ENCODE results near the gene MAP3K20. TPM values are rescaled to one million over a fixed set of nuclear protein-coding genes. Genes with fewer than 3 reads are reported as not detected.

MAP3K20 gene
- total RNA-seq, 4 donors from 2014 or later = 24.7 to 40.2 (median 33.8) TPM

DNA sequence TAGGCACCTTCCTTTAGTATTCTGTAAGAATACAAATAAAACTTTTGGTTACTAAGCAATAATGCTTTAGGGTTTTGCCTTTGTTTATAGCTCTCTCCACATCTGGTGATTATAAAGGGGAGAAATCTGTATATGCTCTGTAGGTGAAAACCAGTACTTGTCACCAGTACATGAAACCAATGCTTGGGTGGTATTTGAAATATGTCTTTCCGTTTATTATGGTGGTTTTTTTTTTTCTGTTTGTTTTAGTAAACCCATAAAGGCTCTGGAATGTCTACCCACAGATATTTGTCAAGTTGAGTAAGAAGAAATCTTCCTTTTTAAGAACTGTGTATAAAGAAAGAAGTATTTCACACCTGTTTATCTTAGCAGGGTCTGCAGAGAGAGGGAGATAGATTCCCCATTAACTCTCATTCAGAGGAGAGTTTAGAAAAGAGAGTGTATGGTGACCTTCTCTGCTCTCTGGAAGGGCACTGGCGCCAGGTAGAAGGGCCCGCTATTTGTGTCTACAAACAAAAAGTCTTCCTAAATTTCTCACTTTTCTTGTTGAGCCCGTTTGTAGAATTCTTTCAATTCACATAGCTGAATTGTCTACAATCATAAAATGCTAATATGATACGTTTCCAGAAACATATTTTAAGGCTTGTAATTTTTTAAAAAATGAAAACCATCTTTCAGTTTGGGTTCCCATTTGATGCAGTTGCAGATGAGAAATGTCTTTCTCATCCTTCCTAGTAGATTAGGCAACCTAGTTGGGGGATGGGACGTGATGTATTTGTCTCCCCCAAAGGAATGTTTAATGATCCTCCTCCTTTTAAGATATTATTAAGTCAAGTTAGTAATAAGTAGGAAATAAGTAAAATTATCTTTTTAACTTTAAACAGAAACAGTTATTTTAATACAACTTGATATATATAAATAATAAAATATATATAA is 33.9 kb downstream of the MAP3K20 start:
- WGBS, 2 donors (ENCODE audit: low coverage in 1 of 2) = 59 to 60% methylated on average over 6 of the region's 6 CpGs
- H3K4me3 ChIP-seq = no peak overlapping the region
- no peaks in the 10 kb centered on the region for H3K27me3 ChIP-seq
- DNase-seq = no peak
- H3K9me3 ChIP-seq = no peaks in the 10 kb centered on the region
- intact Hi-C loops (cut with DNase I; ENCODE audit: low total_unique reads) = no loop called here
- H3K36me3 ChIP-seq = no peaks in the 10 kb centered on the region
- TF ChIP-seq POLR2AphosphoS5 (IDR thresholded peaks at IDR 0.05) = peak in 1 of 3 donors; percentile 18
- TF ChIP-seq, protein P1, sequence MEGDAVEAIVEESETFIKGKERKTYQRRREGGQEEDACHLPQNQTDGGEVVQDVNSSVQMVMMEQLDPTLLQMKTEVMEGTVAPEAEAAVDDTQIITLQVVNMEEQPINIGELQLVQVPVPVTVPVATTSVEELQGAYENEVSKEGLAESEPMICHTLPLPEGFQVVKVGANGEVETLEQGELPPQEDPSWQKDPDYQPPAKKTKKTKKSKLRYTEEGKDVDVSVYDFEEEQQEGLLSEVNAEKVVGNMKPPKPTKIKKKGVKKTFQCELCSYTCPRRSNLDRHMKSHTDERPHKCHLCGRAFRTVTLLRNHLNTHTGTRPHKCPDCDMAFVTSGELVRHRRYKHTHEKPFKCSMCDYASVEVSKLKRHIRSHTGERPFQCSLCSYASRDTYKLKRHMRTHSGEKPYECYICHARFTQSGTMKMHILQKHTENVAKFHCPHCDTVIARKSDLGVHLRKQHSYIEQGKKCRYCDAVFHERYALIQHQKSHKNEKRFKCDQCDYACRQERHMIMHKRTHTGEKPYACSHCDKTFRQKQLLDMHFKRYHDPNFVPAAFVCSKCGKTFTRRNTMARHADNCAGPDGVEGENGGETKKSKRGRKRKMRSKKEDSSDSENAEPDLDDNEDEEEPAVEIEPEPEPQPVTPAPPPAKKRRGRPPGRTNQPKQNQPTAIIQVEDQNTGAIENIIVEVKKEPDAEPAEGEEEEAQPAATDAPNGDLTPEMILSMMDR (IDR thresholded peaks at IDR 0.05) = no peak
- no peak for TF ChIP-seq EP300 (IDR thresholded peaks at IDR 0.05; ENCODE audit: low read depth)
- H3K4me1 ChIP-seq = peaks cover 0 to 14% (median 9%) of the 10 kb centered on the region in 4 donors
- peak overlapping the region; percentile 34 to 72 (median 56) for H3K27ac ChIP-seq
- in situ Hi-C loops (cut with MboI; ENCODE audit: low pct_ligation_motif_present in 1 of 4, low pct_unique_long_range_greater_than_20kb in 1 of 4, low sequenced_read_pairs in 3 of 4) = no loop called here

DNA sequence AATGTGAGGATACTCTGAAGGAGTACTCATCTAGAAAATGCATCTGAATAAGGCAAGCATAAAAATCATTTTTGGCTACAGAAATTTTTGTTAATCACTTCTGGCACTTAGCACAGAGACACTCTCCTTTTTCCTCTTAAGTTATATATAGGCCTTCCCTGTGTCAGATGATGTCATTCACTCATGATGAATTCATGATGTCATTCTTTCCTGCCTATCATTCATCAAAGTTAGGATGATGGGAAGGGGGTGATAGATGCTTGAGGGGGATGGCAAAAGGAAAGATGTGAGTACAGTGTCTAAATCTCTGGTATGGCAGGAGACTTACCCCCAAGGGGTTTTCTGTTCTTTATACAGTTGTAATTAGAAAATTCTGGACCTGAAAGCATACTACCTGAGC is 42.0 kb downstream of the MAP3K20 start:
- no peak overlapping the region for H3K27ac ChIP-seq
- peaks cover 0 to 15% (median 6%) of the 10 kb centered on the region in 4 donors for H3K4me1 ChIP-seq
- H3K27me3 ChIP-seq = no peaks in the 10 kb centered on the region
- TF ChIP-seq EP300 (IDR thresholded peaks at IDR 0.05; ENCODE audit: low read depth) (no peak), POLR2AphosphoS5 (IDR thresholded peaks at IDR 0.05) (no peak), POLR2A (IDR thresholded peaks at IDR 0.05) (no peak)
- TF ChIP-seq, protein P1 (IDR thresholded peaks at IDR 0.05) = no peak
- H3K36me3 ChIP-seq = no peaks in the 10 kb centered on the region
- no peak overlapping the region for H3K4me3 ChIP-seq
- no peaks in the 10 kb centered on the region for H3K9me3 ChIP-seq
- in situ Hi-C loops (cut with MboI; ENCODE audit: low pct_ligation_motif_present in 1 of 4, low pct_unique_long_range_greater_than_20kb in 1 of 4, low sequenced_read_pairs in 3 of 4) (no loop called here), intact Hi-C loops (cut with DNase I; ENCODE audit: low total_unique reads) (no loop called here)
- DNase-seq = no peak

- Histone ChIP-seq H3K9me3 (no peaks in the 10 kb centered on the region), H3K4me1 (peaks cover 0 to 16% (median 6%) of the 10 kb centered on the region in 4 donors), H3K4me3 (no peak overlapping the region), H3K27me3 (no peaks in the 10 kb centered on the region), H3K27ac (peak overlapping the region in 1 of 4 donors; percentile 65), H3K36me3 (no peaks in the 10 kb centered on the region)
- in situ Hi-C loops (cut with MboI; ENCODE audit: low pct_ligation_motif_present in 1 of 4, low pct_unique_long_range_greater_than_20kb in 1 of 4, low sequenced_read_pairs in 3 of 4) = no loop called here
- no peak for TF ChIP-seq POLR2A (IDR thresholded peaks at IDR 0.05)
- TF ChIP-seq, protein P1 (IDR thresholded peaks at IDR 0.05) = no peak
- intact Hi-C loops (cut with DNase I; ENCODE audit: low total_unique reads) = no loop called here
- DNase-seq = no peak
- WGBS, 2 donors (ENCODE audit: low coverage in 1 of 2) = 81 to 89% methylated on average over 1 of the region's 1 CpG
Measured at GRCh38 chr2:173118395-173118794, 42.7 kb downstream of the MAP3K20 start.

DNA sequence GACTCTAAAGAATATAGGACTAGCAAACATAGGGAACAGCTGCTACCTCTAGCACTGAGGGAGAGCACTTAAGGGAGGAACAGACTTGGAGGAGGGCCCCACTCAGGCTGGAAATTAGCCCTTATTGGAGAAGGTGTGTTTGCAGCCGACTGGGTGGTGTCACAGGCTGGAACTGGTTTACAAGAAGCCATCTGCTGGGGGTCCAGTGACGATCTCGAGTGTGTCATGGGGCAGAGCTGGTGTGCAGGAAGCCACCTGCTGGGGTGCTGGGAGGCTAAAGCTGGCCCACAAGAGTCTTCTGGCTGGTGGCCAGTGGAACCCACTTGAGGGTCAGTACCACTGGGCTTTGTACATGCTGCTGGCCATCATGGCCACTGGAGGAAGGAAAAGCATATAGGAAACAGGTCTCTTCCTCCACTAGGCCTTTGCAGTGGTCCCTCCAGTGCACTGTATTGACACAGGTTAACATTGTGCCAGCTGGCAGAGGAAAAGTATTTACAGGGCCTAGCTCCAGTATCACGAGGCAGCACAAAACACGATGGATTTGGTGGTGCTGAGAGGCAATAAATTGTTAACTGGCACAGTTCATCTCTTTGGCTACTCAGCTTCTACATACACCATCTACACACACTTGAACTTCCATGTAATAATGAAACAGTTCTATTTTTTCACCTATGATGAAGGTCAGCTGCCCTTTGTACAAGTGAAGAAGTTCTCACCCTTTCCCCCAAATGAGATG is 43.6 kb downstream of the MAP3K20 start:
- WGBS, 2 donors (ENCODE audit: low coverage in 1 of 2) = 58 to 65% methylated on average over 3 to 5 of the region's 5 CpGs
- TF ChIP-seq EP300 (IDR thresholded peaks at IDR 0.05; ENCODE audit: low read depth) (no peak), POLR2AphosphoS5 (IDR thresholded peaks at IDR 0.05) (peak in 2 of 3 donors; percentile 26 to 40), POLR2A (IDR thresholded peaks at IDR 0.05) (no peak)
- TF ChIP-seq, protein P1 (IDR thresholded peaks at IDR 0.05) = no peak
- H3K36me3 ChIP-seq = no peaks in the 10 kb centered on the region
- in situ Hi-C loops (cut with MboI; ENCODE audit: low pct_ligation_motif_present in 1 of 4, low pct_unique_long_range_greater_than_20kb in 1 of 4, low sequenced_read_pairs in 3 of 4) = no loop called here
- H3K27ac ChIP-seq = peak overlapping the region; percentile 8 to 65 (median 48)
- no peaks in the 10 kb centered on the region for H3K27me3 ChIP-seq
- no peak overlapping the region for H3K4me3 ChIP-seq
- peaks cover 0 to 21% (median 6%) of the 10 kb centered on the region in 4 donors for H3K4me1 ChIP-seq
- H3K9me3 ChIP-seq = no peaks in the 10 kb centered on the region
- peak; percentile 22 for DNase-seq
- intact Hi-C loops (cut with DNase I; ENCODE audit: low total_unique reads) = no loop called here

Data from transverse colon (tissue), 4 donors.